H9 (cell line): ENCODE measurements around the gene CRCP. TPM values are rescaled to one million over a fixed set of nuclear protein-coding genes. Genes with fewer than 3 reads are reported as not detected.

Experiments
- DNase-seq: peaks from one replicate; pipeline ENCODE4 v3.0.0-alpha.2; 2017
- H2AFZ ChIP-seq: one replicate; pipeline ENCODE4 v1.6.1; 2013; ENCODE audit warnings: mild to moderate bottlenecking, low read length, control low read depth, moderate library complexity
- H2AK5ac ChIP-seq: 2 replicates; pipeline ENCODE4 v1.6.1; 2013; ENCODE audit warnings: low read length, control low read depth, mixed read lengths; ENCODE audit not compliant: insufficient read length
- H2BK120ac ChIP-seq: one replicate; pipeline ENCODE4 v1.6.1; 2013; ENCODE audit warnings: low read depth, mild to moderate bottlenecking, low read length, control low read depth, inconsistent platforms; ENCODE audit not compliant: poor library complexity, severe bottlenecking
- H2BK12ac ChIP-seq: 2 replicates; pipeline ENCODE4 v1.6.1; 2013; ENCODE audit warnings: low read length, control low read depth, mixed read lengths, low read depth; ENCODE audit not compliant: insufficient read length
- H2BK15ac ChIP-seq: 2 replicates; pipeline ENCODE4 v1.6.1; 2013; ENCODE audit warnings: low read depth, low read length, control low read depth
- H2BK20ac ChIP-seq: one replicate; pipeline ENCODE4 v1.6.1; 2013; ENCODE audit warnings: low read depth, mild to moderate bottlenecking, low read length, control low read depth, inconsistent platforms; ENCODE audit not compliant: poor library complexity, severe bottlenecking
- H2BK5ac ChIP-seq: 2 replicates; pipeline ENCODE4 v1.6.1; 2013; ENCODE audit warnings: low read length, control low read depth, mixed read lengths; ENCODE audit not compliant: insufficient read length
- H3K14ac ChIP-seq: 2 replicates; pipeline ENCODE4 v1.6.1; 2013; ENCODE audit warnings: low read length, control low read depth; ENCODE audit not compliant: insufficient read depth
- H3K18ac ChIP-seq: 2 replicates; pipeline ENCODE4 v1.6.1; 2013; ENCODE audit warnings: low read depth, mild to moderate bottlenecking, mixed read lengths, low read length, control low read depth; ENCODE audit not compliant: insufficient read length
- H3K23ac ChIP-seq: 2 replicates; pipeline ENCODE4 v1.6.1; 2013; ENCODE audit warnings: low read length, control low read depth, mixed read lengths, low read depth; ENCODE audit not compliant: insufficient read length
- H3K23me2 ChIP-seq: 2 replicates; pipeline ENCODE4 v1.6.1; 2013; ENCODE audit warnings: low read depth, mild to moderate bottlenecking, mixed read lengths, low read length, control low read depth; ENCODE audit not compliant: insufficient read length, poor library complexity, severe bottlenecking
- H3K27ac ChIP-seq: 2 replicates; pipeline ENCODE4 v1.5.1; 2013; ENCODE audit warnings: low read length, control low read depth, mixed read lengths, low read depth; ENCODE audit not compliant: insufficient read length
- H3K27me3 ChIP-seq: 2 replicates; pipeline ENCODE4 v1.6.1; 2013; ENCODE audit warnings: low read length, control low read depth, inconsistent platforms; ENCODE audit not compliant: insufficient read depth
- H3K4ac ChIP-seq: 2 replicates; pipeline ENCODE4 v1.6.1; 2013; ENCODE audit warnings: low read depth, mild to moderate bottlenecking, control low read depth, inconsistent platforms, low read length, moderate library complexity
- H3K4me1 ChIP-seq: 2 replicates; pipeline ENCODE4 v1.6.1; 2013; ENCODE audit warnings: low read length, control low read depth, inconsistent platforms; ENCODE audit not compliant: insufficient read depth
- H3K4me2 ChIP-seq: 2 replicates; pipeline ENCODE4 v1.6.1; 2013; ENCODE audit warnings: low read length, control low read depth, mixed read lengths; ENCODE audit not compliant: insufficient read length, insufficient read depth
- H3K56ac ChIP-seq: 2 replicates; pipeline ENCODE4 v1.6.1; 2013; ENCODE audit warnings: low read depth, mild to moderate bottlenecking, mixed read lengths, low read length, control low read depth; ENCODE audit not compliant: insufficient read length
- H3K79me1 ChIP-seq: 2 replicates; pipeline ENCODE4 v1.6.1; 2013; ENCODE audit warnings: low read depth, mild to moderate bottlenecking, moderate library complexity, low read length, control low read depth, inconsistent platforms; ENCODE audit not compliant: insufficient read depth, poor library complexity, severe bottlenecking
- H3K79me2 ChIP-seq: 2 replicates; pipeline ENCODE4 v1.6.1; 2013; ENCODE audit warnings: low read length, control low read depth, inconsistent platforms; ENCODE audit not compliant: insufficient read depth
- H3K9ac ChIP-seq: 2 replicates; pipeline ENCODE4 v1.6.1; 2013; ENCODE audit warnings: low read length, control low read depth, mixed read lengths; ENCODE audit not compliant: insufficient read length; ENCODE audit errors: extremely low read depth
- H3K9me3 ChIP-seq: one replicate; pipeline ENCODE4 v1.6.1; 2013; ENCODE audit warnings: low read depth, low read length, inconsistent platforms; ENCODE audit not compliant: control insufficient read depth
- H3T11ph ChIP-seq: one replicate; pipeline ENCODE4 v1.6.1; 2013; ENCODE audit warnings: mild to moderate bottlenecking, low read length, control low read depth, inconsistent platforms
- H4K20me1 ChIP-seq: one replicate; pipeline ENCODE4 v1.6.1; 2013; ENCODE audit not compliant: control insufficient read depth, insufficient read length, insufficient read depth
- H4K5ac ChIP-seq: 2 replicates; pipeline ENCODE4 v1.6.1; 2013; ENCODE audit warnings: low read depth, mild to moderate bottlenecking, mixed read lengths, low read length, control low read depth; ENCODE audit not compliant: insufficient read length
- H4K8ac ChIP-seq: replicated peaks from 2 replicates; pipeline ENCODE4 v1.6.1; 2013; ENCODE audit warnings: low read length, control low read depth, mixed read lengths, low read depth; ENCODE audit not compliant: insufficient read length
- H4K91ac ChIP-seq: 2 replicates; pipeline ENCODE4 v1.6.1; 2013; ENCODE audit warnings: low read depth, mild to moderate bottlenecking, moderate library complexity, mixed read lengths, low read length, control low read depth; ENCODE audit not compliant: insufficient read length
- H3K27ac Mint-ChIP-seq, 3 experiments: 2 replicates in 2 of 3; 3 replicates in 1 of 3; pipeline ENCODE4 v1.8.0; 2020 to 2021; ENCODE audit warnings: mixed read lengths in 3 of 3, mild to moderate bottlenecking in 1 of 3, moderate library complexity in 1 of 3
- H3K27me3 Mint-ChIP-seq: 2 replicates; pipeline ENCODE4 v1.8.0; 2021; ENCODE audit warnings: low read depth, mild to moderate bottlenecking, moderate library complexity, mixed read lengths
- H3K36me3 Mint-ChIP-seq, 3 experiments: 2 replicates in 2 of 3; 3 replicates in 1 of 3; pipeline ENCODE4 v1.8.0; 2020 to 2021; ENCODE audit warnings: low read depth in 3 of 3, mixed read lengths in 3 of 3; ENCODE audit not compliant: insufficient read depth in 1 of 3
- H3K4me1 Mint-ChIP-seq, 2 experiments: 2 replicates each; pipeline ENCODE4 v1.8.0; 2020; ENCODE audit warnings: mixed read lengths in 2 of 2
- H3K4me3 Mint-ChIP-seq, 2 experiments: 2 replicates in 1 of 2; 3 replicates in 1 of 2; pipeline ENCODE4 v1.8.0; 2020 to 2021; ENCODE audit warnings: mild to moderate bottlenecking in 2 of 2, mixed read lengths in 2 of 2, moderate library complexity in 1 of 2
- H3K9me3 Mint-ChIP-seq, 2 experiments: 2 replicates in 1 of 2; 3 replicates in 1 of 2; pipeline ENCODE4 v1.8.0; 2020; ENCODE audit warnings: mild to moderate bottlenecking in 2 of 2, mixed read lengths in 2 of 2, moderate library complexity in 1 of 2
- CTCF ChIP-seq: fragments of 200-600 bp; sonication (generic); conservative IDR thresholded peaks from 3 replicates; pipeline ENCODE4 v1.8.0; 2021; ENCODE audit warnings: antibody characterized with exemption, mild to moderate bottlenecking
- WGBS: extraction: QIAGEN DNeasy Blood & Tissue Kit; methylation state at CpG from one replicate; pipeline ENCODE4 v1.1.7; 2013; ENCODE audit warnings: missing lambda C conversion rate, low lambda C conversion rate, mixed read lengths; ENCODE audit not compliant: insufficient read length; ENCODE audit errors: extremely low coverage; 5-methylcytosine and 5-hydroxymethylcytosine counted together
- total RNA-seq: library from RNA; stranded (reverse); gene quantifications from 2 replicates; pipeline ENCODE4 v1.2.1, GENCODE V29; 2021

Gene CRCP
- total RNA-seq, 1 experiment from 2014 or later, result 39.0 TPM

DNA sequence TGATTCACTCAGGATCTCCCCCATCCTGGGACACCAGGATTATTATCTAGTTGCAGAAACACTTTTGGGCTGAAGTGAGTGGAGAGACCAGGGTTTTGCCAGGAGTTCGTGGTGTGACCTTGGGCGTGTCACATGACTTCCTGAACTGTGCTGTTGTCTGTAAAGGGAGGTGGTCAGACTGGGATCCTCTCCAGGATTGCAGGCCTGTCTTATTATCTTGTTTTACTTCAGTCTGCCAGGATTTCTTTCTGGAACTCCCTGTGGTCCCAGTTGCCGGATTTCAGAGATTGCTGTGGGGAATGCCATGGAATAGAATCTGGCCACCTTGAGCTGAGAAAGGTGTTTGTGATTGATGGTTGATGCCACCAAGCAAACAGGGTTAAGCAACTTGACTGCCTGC is 35.8 kb downstream of the CRCP start:
- no peak overlapping the region for H3K27ac ChIP-seq
- no CpG with 5 or more reads among the region's 3 CpGs for WGBS
- H4K91ac ChIP-seq, result no peak overlapping the region
- H3K27me3 ChIP-seq, result no peaks in the 10 kb centered on the region
- H3K9ac ChIP-seq, result no peak overlapping the region
- Mint-ChIP-seq H3K4me3 (no peak overlapping the region), H3K36me3 (peaks cover 26 to 67% (median 47%) of the 10 kb centered on the region in 3 experiments; a peak in 6 of 7 replicates), H3K4me1 (peaks cover 15 to 22% of the 10 kb centered on the region in 2 experiments), H3K9me3 (no peaks in the 10 kb centered on the region), H3K27me3 (peaks cover 23% of the 10 kb centered on the region), H3K27ac (peak overlapping the region in 1 of 3 experiments; percentile 59; a peak in 1 of 7 replicates)
- H3K4ac ChIP-seq, result no peak overlapping the region
- DNase-seq, result no peak
- H3T11ph ChIP-seq, result no peak overlapping the region
- H3K4me1 ChIP-seq, result peaks cover 6% of the 10 kb centered on the region; the same call in 1 of the 2 replicates
- no peak overlapping the region for H2BK20ac ChIP-seq
- no peak overlapping the region for H3K14ac ChIP-seq
- H3K9me3 ChIP-seq, result no peaks in the 10 kb centered on the region
- H3K56ac ChIP-seq, result no peak overlapping the region
- H4K5ac ChIP-seq, result no peak overlapping the region
- H3K23ac ChIP-seq, result no peak overlapping the region
- no peaks in the 10 kb centered on the region for H3K79me2 ChIP-seq
- H3K4me2 ChIP-seq, result no peak overlapping the region
- no peak overlapping the region for H2BK5ac ChIP-seq
- no peak overlapping the region for H2BK12ac ChIP-seq
- H2AFZ ChIP-seq, result no peak overlapping the region
- H3K79me1 ChIP-seq, result peaks cover 7% of the 10 kb centered on the region
- no peak for TF ChIP-seq CTCF
- H4K20me1 ChIP-seq, result peaks cover 2% of the 10 kb centered on the region
- H3K23me2 ChIP-seq, result peaks cover 3% of the 10 kb centered on the region
- no peak overlapping the region for H3K18ac ChIP-seq
- no peak overlapping the region for H2BK15ac ChIP-seq
- no peak overlapping the region for H2AK5ac ChIP-seq
- no peak overlapping the region for H4K8ac ChIP-seq
- no peak overlapping the region for H2BK120ac ChIP-seq
